DMS153 (cell line): ENCODE data around the gene KCNS3.

ENCODE experiments used
- DNase-seq: peaks from one replicate; lab custom pipeline; 2025; lab: John Stamatoyannopoulos, UW

The KCNS3 gene, protein sequence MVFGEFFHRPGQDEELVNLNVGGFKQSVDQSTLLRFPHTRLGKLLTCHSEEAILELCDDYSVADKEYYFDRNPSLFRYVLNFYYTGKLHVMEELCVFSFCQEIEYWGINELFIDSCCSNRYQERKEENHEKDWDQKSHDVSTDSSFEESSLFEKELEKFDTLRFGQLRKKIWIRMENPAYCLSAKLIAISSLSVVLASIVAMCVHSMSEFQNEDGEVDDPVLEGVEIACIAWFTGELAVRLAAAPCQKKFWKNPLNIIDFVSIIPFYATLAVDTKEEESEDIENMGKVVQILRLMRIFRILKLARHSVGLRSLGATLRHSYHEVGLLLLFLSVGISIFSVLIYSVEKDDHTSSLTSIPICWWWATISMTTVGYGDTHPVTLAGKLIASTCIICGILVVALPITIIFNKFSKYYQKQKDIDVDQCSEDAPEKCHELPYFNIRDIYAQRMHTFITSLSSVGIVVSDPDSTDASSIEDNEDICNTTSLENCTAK

DNA sequence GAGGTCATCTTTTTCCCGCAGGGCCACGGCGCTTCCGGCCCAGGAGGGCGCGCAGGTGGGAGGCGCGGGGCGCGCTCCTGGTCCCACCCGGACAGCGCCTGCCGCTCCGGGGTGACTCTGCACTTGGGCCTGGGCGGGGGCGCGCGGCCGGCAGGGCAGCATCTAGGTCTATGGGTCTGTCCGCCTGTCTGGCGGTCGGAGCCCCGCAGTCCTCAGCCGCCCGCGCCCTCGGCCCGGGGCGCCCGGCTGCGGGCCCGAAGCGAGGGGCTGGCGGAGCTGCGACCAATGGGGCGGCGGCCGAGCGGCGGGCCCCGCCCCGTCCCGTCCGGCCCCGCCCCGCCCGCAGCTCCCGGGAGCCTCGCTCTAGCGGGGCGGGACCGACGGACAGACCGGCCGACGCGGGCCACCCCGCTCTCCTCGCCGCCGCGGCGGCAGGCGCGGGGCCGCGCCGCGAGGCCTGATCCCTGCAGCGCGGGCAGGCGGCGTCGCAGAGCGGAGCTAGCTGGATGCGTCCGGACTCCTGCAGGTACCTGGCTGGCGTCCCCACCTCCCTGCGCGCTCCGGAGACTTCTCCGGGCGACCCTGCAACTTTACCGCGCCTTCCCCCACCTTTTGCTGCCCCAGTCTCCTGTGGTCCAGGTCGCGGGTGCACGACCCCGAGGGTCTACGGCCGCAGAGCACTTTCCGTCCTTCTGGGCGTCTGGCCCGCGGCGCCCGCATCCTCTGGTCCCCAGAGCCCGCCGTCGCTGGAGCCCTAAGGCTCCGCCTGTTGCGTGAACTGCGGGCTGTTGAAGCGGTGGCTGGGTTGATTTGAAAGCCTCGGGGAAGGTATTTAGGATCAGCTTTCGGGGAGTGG, at the start of gene KCNS3:
TSS of gene KCNS3 (plus strand) at position 387 of the 856 bp plus-strand sequence. CDS start 52,342 bp downstream, outside the sequence.
- peak; percentile 29 for DNase-seq

DNA sequence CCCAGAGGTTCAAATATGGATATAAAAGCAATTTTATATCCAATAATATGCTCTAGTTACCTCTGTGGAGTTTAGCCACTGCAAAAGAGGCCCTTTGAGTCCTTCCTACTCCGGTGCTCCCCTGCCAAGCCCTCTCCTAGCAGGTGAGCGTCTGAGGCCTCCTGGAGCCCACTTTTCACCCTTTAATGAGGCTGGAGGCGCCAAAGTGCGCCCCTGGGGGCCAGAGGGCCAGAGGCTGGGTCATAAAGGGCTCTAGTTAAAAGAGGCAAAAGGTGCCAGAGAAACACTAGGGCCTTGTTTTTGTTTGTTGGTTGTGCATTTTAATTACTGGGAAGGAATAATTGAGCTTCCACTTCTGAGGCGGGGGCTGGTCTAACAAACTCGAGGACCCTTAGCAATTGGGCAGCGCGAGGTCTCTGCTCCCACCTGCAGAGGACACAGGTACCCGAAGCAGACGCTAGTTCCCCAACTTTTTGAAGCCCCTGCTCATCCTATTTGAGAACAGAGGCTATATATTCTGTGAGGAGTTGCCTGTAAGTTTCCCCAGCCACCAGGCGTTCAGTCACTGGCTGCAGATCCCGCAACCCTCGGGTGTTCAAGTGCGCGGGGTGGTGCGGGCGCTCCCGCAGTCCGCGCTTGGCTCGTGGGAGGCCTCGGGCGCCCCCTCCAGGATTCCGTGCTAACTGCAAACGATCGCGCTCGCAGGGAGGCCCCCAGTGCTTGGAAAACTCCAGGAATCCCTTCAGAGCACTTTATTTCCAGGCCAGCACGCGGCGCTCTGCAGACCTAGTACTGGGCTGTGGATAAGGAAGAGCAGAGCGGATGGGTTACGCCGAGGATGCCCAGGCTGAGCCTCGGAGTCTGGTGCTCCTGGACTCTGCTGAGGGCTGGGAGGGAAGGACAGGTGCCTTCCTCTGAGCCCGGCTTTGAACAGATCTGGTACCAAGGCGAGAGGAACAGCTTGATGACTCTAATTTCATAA, 48.1 kb upstream of the KCNS3 start:
- peak; percentile 71 for DNase-seq

DNA sequence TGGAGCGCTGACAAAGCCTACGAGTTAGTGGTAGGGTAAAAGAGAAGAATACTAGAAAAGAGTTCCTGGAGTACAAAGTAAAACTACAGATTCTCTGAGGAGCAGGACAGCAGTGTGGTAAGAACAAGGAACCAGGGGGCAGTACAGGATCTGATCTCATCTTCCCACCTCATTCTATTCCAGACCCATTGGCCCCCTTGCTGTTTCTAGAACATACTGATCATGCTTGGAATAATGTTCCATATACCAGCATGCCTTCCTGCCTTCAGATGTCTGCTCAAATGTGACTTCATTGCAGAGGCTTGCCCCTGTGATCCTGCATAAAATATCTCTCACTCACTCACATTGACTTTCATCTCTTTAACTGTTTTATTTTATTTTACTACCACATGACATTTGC, 43.0 kb upstream of the KCNS3 start:
- DNase-seq, result no peak

DNA sequence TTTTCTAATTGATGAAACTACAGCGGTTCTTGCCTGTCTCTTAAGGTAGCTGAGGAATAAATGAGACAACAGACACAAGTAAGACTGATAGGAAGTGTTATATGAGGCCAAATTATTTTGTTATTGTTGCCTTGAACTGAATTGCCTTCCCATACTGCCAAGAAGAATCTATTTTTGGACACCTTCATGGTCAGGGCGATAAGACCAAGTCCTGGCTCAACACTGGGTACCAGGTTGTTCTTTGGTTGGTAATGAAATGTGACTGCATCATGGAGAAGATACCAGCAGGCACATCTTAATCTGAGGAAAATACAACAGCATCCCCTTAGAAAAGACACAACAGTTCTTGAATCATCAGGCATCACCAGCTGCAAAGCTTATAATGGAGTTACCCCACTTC, 38.5 kb upstream of the KCNS3 start:
- DNase-seq, result no peak

DNA sequence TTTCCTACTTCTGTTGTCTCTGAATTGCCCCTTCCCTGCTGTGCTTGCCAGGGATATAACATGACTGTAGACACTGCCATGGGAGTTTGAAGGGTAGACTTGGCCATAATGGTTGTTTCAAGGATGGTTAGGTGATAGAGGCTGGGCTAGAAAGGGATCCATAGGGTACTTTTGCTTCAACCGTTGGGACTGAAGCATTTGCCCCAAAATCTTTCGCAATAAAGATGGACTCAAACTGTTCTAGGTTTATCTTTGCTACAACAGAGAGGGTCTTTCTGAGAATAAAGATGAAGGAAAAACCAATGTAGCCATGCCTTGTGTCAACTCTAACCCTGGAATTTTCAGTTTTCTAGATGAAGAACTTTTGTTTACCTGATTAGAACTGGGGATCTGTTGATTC, 35.0 kb upstream of the KCNS3 start:
- DNase-seq, result no peak

DNA sequence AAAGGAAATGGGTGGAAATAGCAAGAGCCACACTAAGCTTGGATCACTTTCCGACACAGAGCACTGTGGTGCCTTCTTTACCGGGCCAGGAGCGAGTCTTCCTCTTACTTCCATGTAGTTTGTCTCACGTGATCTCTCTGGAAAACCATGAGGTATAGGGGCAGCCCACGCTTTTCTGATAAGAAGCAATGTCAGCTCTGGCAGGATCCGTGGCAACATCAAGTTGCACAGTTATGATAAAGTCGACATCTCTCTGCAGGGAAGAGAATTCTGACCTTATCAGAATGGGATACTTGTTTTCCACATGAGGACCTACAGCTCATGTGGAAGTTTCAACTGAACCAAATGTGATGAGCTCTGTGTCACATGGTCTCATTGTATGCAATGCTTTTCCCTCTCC, 32.7 kb upstream of the KCNS3 start:
- DNase-seq, result no peak

DNA sequence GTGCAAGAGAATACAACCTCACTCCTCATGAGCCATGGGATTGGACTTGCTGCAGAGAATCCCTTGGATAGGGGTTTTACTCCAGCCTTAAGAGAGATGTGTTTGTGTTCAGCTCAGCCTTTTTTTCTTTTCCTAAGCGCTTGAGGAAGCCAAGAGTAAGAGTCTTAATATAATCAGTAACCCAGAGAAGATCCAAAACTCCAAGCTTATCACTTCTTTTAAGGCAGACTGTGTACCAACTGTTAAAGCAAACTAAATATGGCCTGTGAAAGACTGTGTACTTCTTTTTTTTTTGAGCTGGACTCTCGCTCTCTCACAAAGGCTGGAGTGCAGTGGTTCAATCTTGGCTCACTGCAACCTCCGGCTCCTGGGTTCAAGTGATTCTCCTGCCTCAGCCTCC, 31.8 kb upstream of the KCNS3 start:
- DNase-seq, result no peak

DNA sequence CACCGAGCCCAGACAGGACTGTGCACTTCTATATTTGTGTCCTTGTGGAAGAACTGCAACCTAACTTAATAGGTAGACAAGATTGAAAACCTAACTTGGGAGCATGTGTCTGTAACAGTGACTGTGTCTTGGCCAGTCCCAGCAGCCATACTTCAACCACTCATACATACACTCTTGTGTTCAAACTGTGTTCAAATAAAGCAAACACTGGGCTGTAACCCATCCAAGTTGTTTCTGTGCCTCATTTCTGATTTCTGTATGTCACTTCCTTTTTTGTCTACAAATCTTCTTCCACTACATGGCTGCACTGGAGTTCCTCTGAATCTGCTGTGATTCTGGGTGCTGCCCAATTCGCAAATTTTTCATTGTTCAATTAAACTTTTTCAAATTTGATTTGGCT, 31.2 kb upstream of the KCNS3 start:
- no peak for DNase-seq

DNA sequence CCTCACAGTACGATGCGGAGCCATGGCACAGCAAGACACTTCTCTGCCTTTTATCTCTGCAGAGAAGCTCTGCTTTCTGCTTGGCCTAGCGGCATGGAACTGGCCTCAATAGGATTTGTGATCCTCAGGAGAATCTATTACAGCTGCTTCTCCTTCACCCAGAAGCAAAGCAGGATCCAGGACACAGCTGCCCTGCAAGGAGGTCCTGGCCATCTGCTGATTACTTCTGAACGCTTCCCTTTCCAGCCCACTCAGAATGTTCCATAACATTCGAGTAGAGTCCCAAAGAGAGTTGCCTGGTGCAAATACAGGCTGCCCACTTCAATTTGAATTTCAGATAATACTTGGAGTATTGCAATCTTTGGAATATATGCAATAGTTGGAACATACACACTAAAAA, 29.2 kb upstream of the KCNS3 start:
- DNase-seq, result no peak

DNA sequence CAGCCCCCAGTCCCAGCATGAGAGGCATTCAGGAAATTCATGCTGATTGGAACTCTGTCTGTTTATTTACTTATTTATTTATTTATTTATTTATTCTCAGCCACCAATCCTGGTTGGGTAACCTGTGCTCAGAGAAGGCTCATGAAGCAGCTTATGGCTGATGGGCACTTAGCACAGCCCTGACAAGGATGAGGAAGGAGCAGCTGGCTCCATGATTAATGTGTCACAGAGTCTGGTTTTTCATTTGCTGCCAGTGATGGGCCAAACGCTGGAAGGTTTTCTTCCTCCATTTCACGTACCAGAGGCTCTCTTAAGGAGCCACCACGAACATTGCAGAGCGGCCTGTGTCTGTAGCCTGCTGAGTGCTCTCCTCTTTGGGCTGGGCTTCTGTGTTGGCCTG, 28.3 kb upstream of the KCNS3 start:
- no peak for DNase-seq

DNA sequence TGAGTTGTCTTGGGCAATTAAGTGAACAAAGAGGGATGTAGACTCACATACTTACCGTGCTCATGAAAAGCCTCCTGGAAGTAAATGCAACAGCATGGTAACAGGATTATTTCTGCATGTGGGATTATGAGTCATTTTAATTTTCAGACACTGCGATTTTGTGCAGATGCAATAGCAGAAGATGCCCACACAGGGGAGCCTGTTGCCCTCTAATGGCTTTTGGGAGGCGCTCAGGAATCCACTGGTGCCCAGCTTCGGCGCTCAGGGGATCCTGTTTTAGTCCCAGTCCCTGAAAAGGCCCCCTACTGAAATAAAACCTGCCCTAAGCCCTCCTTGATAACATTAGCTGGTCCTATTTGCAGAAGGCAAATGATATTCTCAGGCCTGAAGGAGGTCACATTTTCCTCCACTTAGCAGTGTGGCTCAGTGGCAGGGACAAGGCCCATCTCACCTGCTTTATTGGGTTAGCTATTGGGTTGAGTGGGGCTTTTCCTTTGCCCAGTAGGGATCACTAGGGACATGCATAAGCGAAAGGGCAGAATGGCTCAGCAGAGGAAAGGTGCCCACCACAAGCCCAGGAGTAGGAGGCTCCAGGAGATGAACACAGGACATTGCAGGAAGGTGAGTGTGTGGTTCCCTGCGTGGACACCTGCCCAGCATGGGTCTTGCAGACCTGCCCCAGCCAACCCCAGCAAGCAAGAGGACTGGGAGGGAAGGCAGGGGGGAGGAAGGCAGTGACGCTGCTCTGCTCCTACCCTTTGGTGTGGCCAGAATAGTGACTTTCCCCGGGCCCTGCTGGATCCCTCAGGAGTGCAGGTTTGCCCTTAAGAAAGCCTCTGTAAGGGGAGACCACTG, 26.5 kb upstream of the KCNS3 start:
- DNase-seq, result no peak

DNA sequence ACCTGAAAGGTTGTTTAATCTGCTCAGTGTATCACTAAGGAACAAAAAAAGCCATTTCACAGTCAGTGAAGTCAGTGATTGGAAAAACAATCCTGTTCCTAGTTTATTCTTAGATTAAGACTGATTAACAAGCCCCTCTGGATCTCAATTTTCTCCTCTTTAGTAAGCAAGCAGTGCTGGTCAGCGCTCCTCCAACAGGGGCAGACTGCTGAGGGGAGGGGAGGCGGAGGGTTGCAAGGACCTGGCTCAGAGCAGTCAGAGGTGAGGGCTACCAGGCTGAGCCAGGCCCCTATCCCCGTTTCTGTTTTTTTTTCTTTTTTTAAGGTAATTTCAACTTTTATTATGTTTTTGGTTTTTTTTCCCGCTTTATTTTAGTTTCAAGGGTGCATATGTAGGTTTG, 24.7 kb upstream of the KCNS3 start:
- DNase-seq, result no peak

DNA sequence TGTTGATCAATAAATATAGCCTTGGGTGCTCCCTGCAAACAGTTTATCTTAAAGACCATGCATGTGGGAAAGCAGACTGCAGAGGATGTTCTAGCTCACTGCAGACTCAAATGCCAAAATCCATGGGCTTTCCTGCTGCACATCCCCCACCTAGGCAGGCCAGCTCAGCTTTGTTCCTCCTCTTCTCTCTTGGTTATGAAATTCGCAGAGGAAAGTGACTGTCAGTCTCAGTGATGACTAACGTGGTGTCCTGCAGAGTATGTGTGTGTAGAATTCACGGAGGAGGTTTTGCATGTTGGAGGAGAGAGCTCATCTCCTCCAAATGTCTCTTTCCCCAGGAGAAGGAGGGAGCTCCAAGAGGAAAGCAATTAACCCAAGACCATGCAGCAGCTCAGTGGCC, 21.4 kb upstream of the KCNS3 start:
- DNase-seq, result no peak

DNA sequence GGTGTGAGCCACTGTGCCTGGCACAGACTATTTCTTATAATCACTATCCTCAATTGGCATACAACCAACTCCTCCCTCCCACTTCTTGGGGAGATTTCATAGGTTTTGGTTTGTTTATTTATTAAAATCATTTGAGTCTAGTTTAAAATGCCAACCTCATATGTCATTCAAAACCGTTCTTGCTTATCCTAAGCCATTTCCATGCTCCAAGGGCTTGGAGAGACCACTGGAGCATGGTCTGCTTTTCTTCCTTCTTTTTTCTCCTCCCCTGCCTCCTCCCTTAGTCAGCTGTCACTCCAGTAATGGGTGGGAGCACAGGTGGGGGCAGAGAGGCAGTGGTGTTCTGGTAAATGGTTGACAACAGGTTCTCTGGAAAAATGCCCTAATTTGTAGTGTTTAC, 20.4 kb upstream of the KCNS3 start:
- DNase-seq, result no peak

DNA sequence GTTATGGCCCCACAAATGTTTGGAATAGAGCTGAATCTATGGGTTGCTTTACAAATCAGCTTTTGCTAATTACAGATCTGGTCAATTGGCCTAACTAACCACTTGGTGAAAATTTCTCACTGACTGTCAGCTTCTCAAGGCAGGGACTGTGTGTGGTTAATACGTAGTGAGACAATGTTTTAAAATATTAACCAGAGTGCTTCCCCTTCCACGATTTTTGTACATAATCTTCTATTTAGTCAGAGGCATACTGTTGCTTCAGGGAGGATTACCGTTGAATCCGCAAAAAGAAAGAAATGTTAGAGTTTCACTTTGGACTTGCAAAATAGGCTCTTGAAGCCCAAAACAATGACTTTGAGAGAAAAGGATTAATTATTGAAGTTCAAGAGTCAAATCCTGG, 14.9 kb upstream of the KCNS3 start:
- DNase-seq, result no peak

DNA sequence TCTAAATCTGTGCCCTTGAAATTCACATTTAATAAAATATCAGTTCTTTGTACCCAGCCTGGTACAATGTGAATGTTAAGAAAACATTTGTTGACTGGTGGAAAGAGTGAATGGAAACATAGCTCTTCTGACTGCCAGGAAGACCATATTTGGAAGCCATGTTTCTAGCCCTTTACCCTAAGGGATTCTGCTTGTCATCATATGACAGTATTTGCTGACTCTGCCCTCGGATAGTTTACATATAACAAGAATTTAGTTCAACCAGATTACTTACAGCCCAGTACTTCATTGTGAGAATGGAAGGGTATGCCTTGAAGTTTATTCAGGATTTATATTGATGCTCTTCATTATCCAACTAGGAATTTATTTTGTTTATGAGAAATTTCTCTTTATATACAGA, 13.8 kb upstream of the KCNS3 start:
- DNase-seq, result no peak

DNA sequence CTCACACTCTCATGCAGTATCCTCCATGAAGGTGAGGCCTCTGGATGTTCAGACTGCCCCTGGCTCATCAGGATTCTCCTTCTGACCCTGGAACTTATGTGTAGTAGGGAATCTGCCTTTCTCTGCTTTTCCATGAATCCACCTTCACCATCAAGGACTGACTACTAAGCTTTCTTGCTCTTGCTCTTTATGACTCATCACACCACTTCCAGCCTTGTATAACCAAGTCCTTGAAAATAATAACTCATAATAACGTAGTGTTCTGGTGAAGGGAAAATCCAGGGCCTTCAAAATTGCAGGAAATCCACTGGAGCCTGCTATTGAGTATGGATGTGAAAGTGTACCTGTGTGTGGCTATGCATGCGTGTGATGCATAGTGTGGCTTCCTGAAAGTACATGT, 11.3 kb upstream of the KCNS3 start:
- DNase-seq, result no peak

DNA sequence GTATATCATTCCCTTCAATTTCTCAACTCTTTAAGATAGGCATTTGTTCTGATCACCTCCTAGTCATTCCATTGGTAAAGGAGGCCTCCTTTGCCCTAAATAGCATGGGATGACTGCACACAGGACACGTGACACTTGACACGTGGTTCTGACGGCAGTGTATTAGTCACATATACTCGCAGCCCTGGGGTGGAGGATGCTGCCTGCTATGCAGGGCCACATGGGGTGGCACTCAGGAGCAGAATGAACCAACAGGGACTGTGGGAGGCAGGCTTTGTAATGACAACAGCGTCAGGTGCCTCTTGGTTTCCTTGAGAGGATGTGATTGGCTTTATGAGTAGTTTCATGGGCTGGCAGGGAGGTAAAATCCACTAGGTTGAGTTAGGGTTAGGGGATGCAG, 9.3 kb upstream of the KCNS3 start:
- DNase-seq, result no peak

DNA sequence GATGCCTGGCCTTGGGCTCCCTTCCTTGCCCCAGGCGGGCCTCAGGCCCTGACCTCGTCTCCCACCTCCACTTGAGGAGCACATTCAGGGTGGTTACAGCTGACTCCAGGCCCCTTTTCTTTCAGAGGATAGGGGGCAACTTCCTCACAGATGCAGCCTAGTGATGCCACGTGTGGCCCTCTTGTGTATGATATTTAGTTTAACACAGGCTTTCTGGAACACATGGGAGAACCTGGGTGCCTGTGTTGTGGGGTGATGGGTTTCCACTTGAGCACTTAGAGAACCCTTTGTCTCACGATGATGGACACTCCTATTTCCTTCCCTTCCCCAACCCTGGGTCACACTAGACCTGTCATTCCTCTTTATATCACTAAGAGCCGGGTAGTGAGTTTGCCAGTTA, 6.8 kb upstream of the KCNS3 start:
- no peak for DNase-seq

DNA sequence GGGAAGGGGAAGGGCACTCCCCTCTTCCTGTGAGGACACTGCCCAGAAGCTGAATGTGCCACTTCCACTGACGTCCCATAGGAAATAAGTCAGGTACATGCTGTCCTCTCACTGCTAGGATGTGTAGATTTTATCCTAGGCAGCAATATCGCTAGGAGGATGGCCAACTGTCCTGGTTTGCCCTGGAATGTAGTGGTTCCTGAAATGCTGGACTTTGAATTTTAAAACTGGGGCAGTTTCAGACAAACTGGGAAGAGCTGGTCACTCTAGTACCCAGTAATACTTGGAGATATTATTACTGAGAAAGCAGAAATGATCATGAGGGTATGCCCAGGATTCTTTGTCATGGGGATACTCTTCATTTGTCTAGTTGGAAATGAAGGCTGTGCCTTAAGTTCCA, 5.4 kb upstream of the KCNS3 start:
- DNase-seq, result no peak

DNA sequence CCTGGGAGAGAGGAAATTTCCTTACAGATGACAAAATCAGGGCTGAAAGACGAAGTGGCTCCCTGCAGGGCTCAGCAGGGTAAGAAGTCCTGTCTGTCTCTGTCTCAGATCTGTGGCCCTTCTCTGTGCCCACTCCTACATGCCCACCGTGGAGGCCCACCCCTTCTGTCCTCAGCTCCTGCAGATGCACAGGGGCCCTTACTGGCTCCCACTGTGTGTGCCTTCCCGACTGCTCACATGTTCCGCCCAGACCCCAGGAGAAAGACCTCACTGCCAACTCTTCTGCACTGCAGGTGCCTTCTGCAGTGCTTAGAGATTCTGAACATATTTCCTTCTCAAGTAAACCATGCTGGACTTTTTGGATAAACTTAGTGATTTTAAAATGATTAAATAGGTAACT, 1.9 kb upstream of the KCNS3 start:
- DNase-seq, result no peak
